Ovary (tissue), 9 donors: ENCODE data around the gene PLXDC2. TPM values are rescaled to one million over a fixed set of nuclear protein-coding genes. Genes with fewer than 3 reads are reported as not detected.

ENCODE experiments used
- DNase-seq, 5 donors: peaks; one replicate each; pipeline ENCODE4 v3.0.0-alpha.2; 2019 to 2020
- H3K27ac ChIP-seq, 2 donors: fragments of 200-600 bp; one replicate each; pipeline versions ENCODE4 v1.5.1 to v1.8.0; 2019 to 2022
- H3K27me3 ChIP-seq: fragments of 200-600 bp; one replicate; pipeline ENCODE4 v1.8.0; 2022
- H3K36me3 ChIP-seq: fragments of 200-600 bp; sonication (generic); one replicate; pipeline ENCODE4 v1.5.1; 2019
- H3K4me1 ChIP-seq: one replicate; pipeline ENCODE4 v1.8.1; 2013; ENCODE audit warnings: mild to moderate bottlenecking, moderate library complexity; ENCODE audit not compliant: insufficient read depth
- H3K4me3 ChIP-seq: fragments of 200-600 bp; sonication (generic); one replicate; pipeline ENCODE4 v1.5.1; 2017
- H3K9me3 ChIP-seq, 2 donors: fragments of 200-600 bp in 1 of 2; sonication (generic) in 1 of 2; one replicate each; pipeline versions ENCODE4 v1.5.1 to v1.8.1; 2013 to 2019; ENCODE audit warnings: mild to moderate bottlenecking in 1 of 2, moderate library complexity in 1 of 2
- EP300 ChIP-seq: sonication (generic); formaldehyde crosslinking; IDR thresholded peaks from one replicate; pipeline ENCODE4 v1.6.1; 2017; ENCODE audit warnings: antibody characterized with exemption
- POLR2A ChIP-seq: fragments of 450-650 bp; IDR thresholded peaks from one replicate; pipeline ENCODE4 v1.6.1; 2017; ENCODE audit warnings: antibody characterized with exemption, mild to moderate bottlenecking, moderate library complexity
- WGBS, 3 donors: extraction: QIAGEN DNeasy Blood & Tissue Kit in 1 of 3; methylation state at CpG; one replicate each; pipeline versions ENCODE4 v1.1.5 to v1.1.7; 2013 to 2017; 5-methylcytosine and 5-hydroxymethylcytosine counted together
- intact Hi-C, 4 donors: fragments of 100-400 bp; cut with DNase I; formaldehyde crosslinking; loops; one replicate each; pipeline versions ENCODE4 v1.11.0 to v1.15.1; 2022 to 2023
- polyA plus RNA-seq, 2 donors: library from polyadenylated mRNA; stranded (reverse); fragments of 200-250 nt in 1 of 2; fragments of 350-450 nt in 1 of 2; fragmentation: Illumina TruSeq in 1 of 2; extraction: RNeasy Lipid Tissue Mini Kit (QIAGEN cat#74804) in 1 of 2; gene quantifications; one replicate each; pipeline ENCODE4 v1.2.3, GENCODE V29; 2013 to 2014
- total RNA-seq, 7 donors: library from RNA; depleted of rRNA in 2 of 7; stranded (reverse); fragments of >200 nt in 2 of 7; fragmentation: NEBNext Ultra II Directional in 3 of 7; extraction: Animal tissue kit (Norgen Biotek cat#: 25700) in 3 of 7; gene quantifications; one replicate each; pipeline versions ENCODE4 v1.1.0 to v1.2.4, GENCODE V29; 2016 to 2023
- TF ChIP-seq, protein P1 (sequence below), 3 donors: fragments of 450-650 bp in 2 of 3; fragments of 200-600 bp in 1 of 3; IDR thresholded peaks; one replicate each; pipeline versions ENCODE4 v1.5.1 to v1.8.0; 2016 to 2022; ENCODE audit warnings: antibody characterized with exemption in 3 of 3, mild to moderate bottlenecking in 1 of 3
- donor health status: DM: no; HTN: no; CAD: no; lungs with moderate emphysema.
- donor health status: DM: no; HTN: no; CAD: no.
- donor health status: Bipolar disorder and iron deficiency.
- donor health status: DM: yes; HTN: yes; CAD: no.
- donor health status: DM: no; HTN: no; CAD: no.
- donor health status: DM: yes; HTN: yes; CAD: no.

PLXDC2 gene
- total and polyA plus RNA-seq, 9 donors, result 13.6 to 76.0 (median 38.0) TPM

DNA sequence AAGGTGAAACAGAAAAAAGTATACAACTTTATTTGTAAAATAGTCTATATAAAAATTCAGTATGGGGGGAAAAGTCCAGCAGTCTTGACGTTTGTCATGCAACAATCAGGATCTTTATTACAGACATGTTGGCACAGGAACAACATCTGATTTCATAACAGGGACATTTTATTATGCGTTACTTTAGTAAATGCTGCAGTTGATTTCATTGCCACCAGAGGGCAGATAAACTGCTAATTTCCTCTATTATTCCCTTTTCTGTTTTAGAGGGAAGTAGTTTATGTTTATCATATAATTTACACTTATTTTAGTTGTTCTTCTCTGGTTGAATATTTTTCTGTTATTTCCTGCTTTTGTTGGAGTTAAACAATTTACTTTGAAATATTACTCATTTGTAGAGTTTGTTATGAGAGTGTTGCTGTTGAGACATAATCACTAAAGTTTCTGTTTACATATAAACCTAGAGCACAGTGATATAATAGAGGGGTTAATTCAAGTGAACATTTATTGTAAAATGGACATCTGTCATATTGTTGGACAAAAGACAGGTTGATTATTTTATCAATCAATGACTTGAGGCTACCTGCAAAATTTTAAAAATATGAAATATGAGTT is 3.3 kb downstream of the PLXDC2 start:
- no peak overlapping the region for H3K4me3 ChIP-seq
- 0 to 1% (median 0%) methylated on average over 2 of the region's 2 CpGs for WGBS, 3 donors

DNA sequence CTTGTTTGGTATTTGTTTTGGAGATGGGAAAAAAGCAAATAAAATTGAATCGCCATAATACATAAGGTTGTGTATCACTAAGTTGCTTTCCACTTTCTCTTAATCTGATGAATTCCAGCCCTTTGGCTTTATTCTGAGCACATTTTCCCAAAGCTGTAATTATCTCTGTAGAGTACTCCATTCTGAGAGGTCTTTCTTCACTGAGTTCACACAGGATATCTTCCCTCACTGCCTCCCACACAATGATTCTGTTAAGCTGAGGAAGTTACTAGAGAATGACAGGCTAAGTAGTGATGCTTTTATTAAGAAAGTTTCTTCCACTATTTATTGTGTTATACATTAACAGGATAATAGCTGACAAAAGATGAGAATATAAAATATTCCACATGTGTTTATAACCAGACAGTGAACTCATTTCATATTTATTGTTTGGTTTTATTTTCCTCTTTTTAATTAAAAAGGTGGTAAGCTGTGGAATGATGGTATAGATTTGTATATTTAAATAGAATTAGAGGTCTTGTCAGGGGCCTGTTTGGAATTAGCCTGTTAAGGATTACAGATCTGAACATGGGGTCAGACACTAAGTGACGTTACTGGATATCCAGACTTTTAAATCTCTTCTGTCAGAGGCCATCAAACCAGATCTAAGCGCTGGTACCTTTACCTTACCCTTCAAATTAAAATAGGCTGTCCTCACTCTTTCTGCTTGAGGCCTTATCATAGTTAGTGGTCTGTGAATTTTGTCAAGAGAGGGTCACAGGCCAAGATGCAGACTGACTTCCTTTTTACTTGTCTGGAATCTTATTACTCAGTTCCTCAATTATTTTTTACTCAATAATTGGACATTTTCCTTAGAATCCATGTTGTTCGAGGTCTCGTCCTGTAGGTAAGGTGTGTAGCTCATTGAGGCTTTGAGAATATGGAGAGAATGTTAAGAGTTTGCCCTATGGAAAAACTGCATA is 8.4 kb downstream of the PLXDC2 start:
- intact Hi-C loops, result no loop called here

More for the DNA sequence above, 3.3 kb downstream of the PLXDC2 start:
- intact Hi-C loops, result loop anchor here in 1 of 4 donors (10.0 kb wide), 1 partner anchor 165 kb away; no protein-coding TSS in a partner anchor
- TF ChIP-seq, protein P1, sequence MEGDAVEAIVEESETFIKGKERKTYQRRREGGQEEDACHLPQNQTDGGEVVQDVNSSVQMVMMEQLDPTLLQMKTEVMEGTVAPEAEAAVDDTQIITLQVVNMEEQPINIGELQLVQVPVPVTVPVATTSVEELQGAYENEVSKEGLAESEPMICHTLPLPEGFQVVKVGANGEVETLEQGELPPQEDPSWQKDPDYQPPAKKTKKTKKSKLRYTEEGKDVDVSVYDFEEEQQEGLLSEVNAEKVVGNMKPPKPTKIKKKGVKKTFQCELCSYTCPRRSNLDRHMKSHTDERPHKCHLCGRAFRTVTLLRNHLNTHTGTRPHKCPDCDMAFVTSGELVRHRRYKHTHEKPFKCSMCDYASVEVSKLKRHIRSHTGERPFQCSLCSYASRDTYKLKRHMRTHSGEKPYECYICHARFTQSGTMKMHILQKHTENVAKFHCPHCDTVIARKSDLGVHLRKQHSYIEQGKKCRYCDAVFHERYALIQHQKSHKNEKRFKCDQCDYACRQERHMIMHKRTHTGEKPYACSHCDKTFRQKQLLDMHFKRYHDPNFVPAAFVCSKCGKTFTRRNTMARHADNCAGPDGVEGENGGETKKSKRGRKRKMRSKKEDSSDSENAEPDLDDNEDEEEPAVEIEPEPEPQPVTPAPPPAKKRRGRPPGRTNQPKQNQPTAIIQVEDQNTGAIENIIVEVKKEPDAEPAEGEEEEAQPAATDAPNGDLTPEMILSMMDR (IDR thresholded peaks at IDR 0.05), result peak; percentile 67 to 72 (median 72)
- TF ChIP-seq EP300, result no peak
- TF ChIP-seq POLR2A, result no peak
- no peaks in the 10 kb centered on the region for H3K36me3 ChIP-seq
- no peaks in the 10 kb centered on the region for H3K27me3 ChIP-seq
- H3K27ac ChIP-seq, result no peak overlapping the region
- peaks cover 1% of the 10 kb centered on the region for H3K4me1 ChIP-seq
- peak in 1 of 5 donors; percentile 53 for DNase-seq
- H3K9me3 ChIP-seq, result no peaks in the 10 kb centered on the region

DNA sequence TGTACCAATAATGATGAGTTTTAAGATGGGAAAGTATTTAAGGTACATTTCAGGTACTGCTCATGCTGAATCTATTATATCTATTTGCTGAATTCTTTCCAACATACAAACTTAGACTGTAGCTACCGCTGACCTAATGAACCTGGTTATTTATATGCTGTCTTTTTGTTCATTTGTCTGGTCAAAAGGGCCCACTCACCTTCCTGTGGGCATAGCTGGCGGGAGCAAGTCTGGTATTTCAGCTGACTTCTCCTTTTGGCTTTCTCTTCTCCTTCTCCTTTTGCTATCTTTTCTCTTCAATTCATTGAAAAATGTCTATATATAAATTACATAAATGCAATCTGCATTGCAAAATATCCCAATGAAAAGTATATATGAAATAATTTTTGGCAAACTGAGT is 9.5 kb downstream of the PLXDC2 start:
- no peaks in the 10 kb centered on the region for H3K27me3 ChIP-seq
- intact Hi-C loops, result no loop called here
- peaks cover 11% of the 10 kb centered on the region for H3K4me1 ChIP-seq
- no peaks in the 10 kb centered on the region for H3K36me3 ChIP-seq
- H3K4me3 ChIP-seq, result no peak overlapping the region
- TF ChIP-seq EP300 (no peak), POLR2A (no peak)
- TF ChIP-seq, protein P1 (IDR thresholded peaks at IDR 0.05), result no peak
- no peak for DNase-seq
- H3K9me3 ChIP-seq, result no peaks in the 10 kb centered on the region
- H3K27ac ChIP-seq, result no peak overlapping the region
- 90 to 95% (median 95%) methylated on average over 2 of the region's 2 CpGs for WGBS, 3 donors

More for the DNA sequence above, 8.4 kb downstream of the PLXDC2 start:
- no peaks in the 10 kb centered on the region for H3K9me3 ChIP-seq
- H3K27me3 ChIP-seq, result no peaks in the 10 kb centered on the region
- DNase-seq, result no peak
- H3K27ac ChIP-seq, result no peak overlapping the region
- 85 to 87% (median 86%) methylated on average over 5 of the region's 5 CpGs for WGBS, 3 donors
- TF ChIP-seq POLR2A, result no peak
- TF ChIP-seq EP300, result no peak
- TF ChIP-seq, protein P1 (IDR thresholded peaks at IDR 0.05), result no peak
- H3K36me3 ChIP-seq, result no peaks in the 10 kb centered on the region
- peaks cover 11% of the 10 kb centered on the region for H3K4me1 ChIP-seq
- H3K4me3 ChIP-seq, result no peak overlapping the region

DNA sequence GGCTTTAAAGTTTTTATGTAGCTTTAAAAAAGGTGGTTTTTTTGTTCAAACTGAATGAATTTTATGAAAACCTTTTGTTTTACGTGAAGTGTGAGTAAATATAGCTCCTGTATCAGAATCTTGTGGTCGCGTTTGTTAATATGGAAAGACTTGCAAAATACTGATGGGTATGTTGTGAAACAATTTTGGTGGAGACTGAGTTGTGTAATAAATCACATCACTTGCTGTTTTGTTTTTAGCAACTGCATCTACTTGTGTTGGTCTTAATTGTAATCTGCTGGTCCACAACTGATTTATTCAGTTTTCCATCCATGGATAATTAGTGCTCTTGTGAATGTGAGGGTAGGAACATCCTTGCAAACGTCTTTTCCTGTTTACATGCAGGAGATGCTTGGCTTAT is 10.5 kb downstream of the PLXDC2 start:
- Histone ChIP-seq H3K4me1 (peaks cover 11% of the 10 kb centered on the region), H3K36me3 (no peaks in the 10 kb centered on the region), H3K27ac (no peak overlapping the region), H3K4me3 (no peak overlapping the region), H3K27me3 (no peaks in the 10 kb centered on the region), H3K9me3 (no peaks in the 10 kb centered on the region)
- 50 to 58% (median 56%) methylated on average over 4 of the region's 4 CpGs for WGBS, 3 donors
- intact Hi-C loops, result no loop called here
- no peak for TF ChIP-seq EP300
- TF ChIP-seq, protein P1 (IDR thresholded peaks at IDR 0.05), result no peak
- no peak for TF ChIP-seq POLR2A
- no peak for DNase-seq
